ENCODE measurements around the gene LEFTY1. TPM values are rescaled to one million over a fixed set of nuclear protein-coding genes. Genes with fewer than 3 reads are reported as not detected.

Gene LEFTY1
- total and polyA plus RNA-seq, 2 of the 13 experiments (the other 11 are each of a cell fraction or from before 2014, with no cell fraction given), result 0.29 to 0.79 TPM

DNA sequence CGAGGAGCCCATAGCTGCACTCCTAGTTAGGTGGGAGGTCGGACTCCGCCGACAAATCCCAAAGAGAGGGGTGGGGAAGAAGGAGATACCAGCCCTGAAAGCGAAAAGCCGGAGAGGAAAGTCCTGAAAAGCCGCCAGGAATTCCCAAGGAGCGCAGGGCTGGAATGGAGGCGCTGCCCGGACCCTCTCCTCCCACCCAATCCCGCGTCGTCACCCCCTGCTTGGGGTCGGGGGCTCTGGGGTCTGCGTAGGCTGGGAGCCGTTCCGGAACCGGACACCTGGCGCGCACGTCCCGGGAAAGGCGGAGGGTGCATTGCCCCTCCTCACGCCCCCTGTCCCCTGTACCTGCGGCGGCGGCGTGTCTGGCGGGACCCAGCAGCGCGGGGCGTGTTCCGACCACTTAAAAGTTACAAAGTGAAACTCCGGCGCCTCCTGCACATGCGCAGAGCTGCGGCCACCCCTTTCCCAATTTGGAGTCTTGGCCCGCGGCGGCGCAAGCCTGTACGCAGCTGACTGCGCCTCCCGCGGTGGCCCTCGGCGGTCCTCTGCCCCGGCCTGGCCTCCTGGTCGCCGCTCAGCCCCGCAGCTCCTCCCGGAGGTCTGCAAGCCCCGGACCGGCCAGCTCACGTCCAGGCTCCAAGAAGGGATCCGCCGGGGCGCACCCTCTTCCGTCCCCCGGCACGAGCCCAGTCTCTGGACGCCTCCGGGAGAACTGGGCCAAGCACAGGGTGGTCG, 6.8 kb downstream of the LEFTY1 start, which contains the start of gene TMEM63A (continued):
- TF ChIP-seq, protein P1, sequence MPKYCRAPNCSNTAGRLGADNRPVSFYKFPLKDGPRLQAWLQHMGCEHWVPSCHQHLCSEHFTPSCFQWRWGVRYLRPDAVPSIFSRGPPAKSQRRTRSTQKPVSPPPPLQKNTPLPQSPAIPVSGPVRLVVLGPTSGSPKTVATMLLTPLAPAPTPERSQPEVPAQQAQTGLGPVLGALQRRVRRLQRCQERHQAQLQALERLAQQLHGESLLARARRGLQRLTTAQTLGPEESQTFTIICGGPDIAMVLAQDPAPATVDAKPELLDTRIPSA (CRISPR knock-in tag; IDR thresholded peaks at IDR 0.05; ENCODE audit: borderline replicate concordance), result peak; percentile 87; the same call in 1 of the 2 replicates
- TF ChIP-seq ZNF615 (CRISPR knock-in tag; IDR thresholded peaks at IDR 0.05; ENCODE audit: borderline replicate concordance) (no peak), ZKSCAN5 (CRISPR knock-in tag; IDR thresholded peaks at IDR 0.05) (no peak), CENPX (CRISPR knock-in tag; IDR thresholded peaks at IDR 0.05) (no peak), POLR2AphosphoS2 (IDR thresholded peaks at IDR 0.05; ENCODE audit: low read depth, low read length) (no peak), ZNF563 (CRISPR knock-in tag; IDR thresholded peaks at IDR 0.05) (0 out of 2 replicates have a peak, but pooled peaks have one; percentile 11), PHF8 (CRISPR knock-in tag; IDR thresholded peaks at IDR 0.05) (peak; percentile 91), ZSCAN21 (CRISPR knock-in tag; IDR thresholded peaks at IDR 0.05; ENCODE audit: borderline replicate concordance) (peak; percentile 25; the same call in 1 of the 2 replicates), ZNF33B (CRISPR knock-in tag; IDR thresholded peaks at IDR 0.05) (peak; percentile 74; the same call in 1 of the 2 replicates), ZNF607 (CRISPR knock-in tag; IDR thresholded peaks at IDR 0.05; ENCODE audit: borderline replicate concordance) (peak; percentile 65), ZNF343 (CRISPR knock-in tag; IDR thresholded peaks at IDR 0.05) (peak; percentile 86), MTF1 (CRISPR knock-in tag; IDR thresholded peaks at IDR 0.05) (no peak; the same call in 1 of the 2 replicates), ATF1 (CRISPR knock-in tag; IDR thresholded peaks at IDR 0.05) (no peak), HDAC6 (IDR thresholded peaks at IDR 0.05; ENCODE audit: low read depth, low read length) (no peak), TARDBP (CRISPR knock-in tag; IDR thresholded peaks at IDR 0.05) (peak; percentile 55; the same call in 1 of the 2 replicates), ZFP62 (CRISPR knock-in tag; IDR thresholded peaks at IDR 0.05) (no peak), ZSCAN22 (CRISPR knock-in tag; IDR thresholded peaks at IDR 0.05) (0 out of 2 replicates have a peak, but pooled peaks have one; percentile 29), JDP2 (CRISPR knock-in tag; IDR thresholded peaks at IDR 0.05; ENCODE audit: borderline replicate concordance) (no peak), ZNF496 (CRISPR knock-in tag; IDR thresholded peaks at IDR 0.05; ENCODE audit: insufficient replicate concordance) (no peak), MED13 (CRISPR knock-in tag; IDR thresholded peaks at IDR 0.05) (peak; percentile 45; the same call in 1 of the 2 replicates), ZNF274 (CRISPR knock-in tag; IDR thresholded peaks at IDR 0.05) (peak; percentile 14; the same call in 1 of the 2 replicates), MBD4 (IDR thresholded peaks at IDR 0.05; ENCODE audit: borderline replicate concordance, low read length) (no peak), ZKSCAN8 (CRISPR knock-in tag; IDR thresholded peaks at IDR 0.05; ENCODE audit: borderline replicate concordance) (no peak), ZSCAN12 (CRISPR knock-in tag; IDR thresholded peaks at IDR 0.05) (no peak)
- TF ChIP-seq, protein P2, sequence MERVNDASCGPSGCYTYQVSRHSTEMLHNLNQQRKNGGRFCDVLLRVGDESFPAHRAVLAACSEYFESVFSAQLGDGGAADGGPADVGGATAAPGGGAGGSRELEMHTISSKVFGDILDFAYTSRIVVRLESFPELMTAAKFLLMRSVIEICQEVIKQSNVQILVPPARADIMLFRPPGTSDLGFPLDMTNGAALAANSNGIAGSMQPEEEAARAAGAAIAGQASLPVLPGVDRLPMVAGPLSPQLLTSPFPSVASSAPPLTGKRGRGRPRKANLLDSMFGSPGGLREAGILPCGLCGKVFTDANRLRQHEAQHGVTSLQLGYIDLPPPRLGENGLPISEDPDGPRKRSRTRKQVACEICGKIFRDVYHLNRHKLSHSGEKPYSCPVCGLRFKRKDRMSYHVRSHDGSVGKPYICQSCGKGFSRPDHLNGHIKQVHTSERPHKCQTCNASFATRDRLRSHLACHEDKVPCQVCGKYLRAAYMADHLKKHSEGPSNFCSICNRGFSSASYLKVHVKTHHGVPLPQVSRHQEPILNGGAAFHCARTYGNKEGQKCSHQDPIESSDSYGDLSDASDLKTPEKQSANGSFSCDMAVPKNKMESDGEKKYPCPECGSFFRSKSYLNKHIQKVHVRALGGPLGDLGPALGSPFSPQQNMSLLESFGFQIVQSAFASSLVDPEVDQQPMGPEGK (CRISPR knock-in tag; IDR thresholded peaks at IDR 0.05), result peak; percentile 41
- TF ChIP-seq, protein P3, sequence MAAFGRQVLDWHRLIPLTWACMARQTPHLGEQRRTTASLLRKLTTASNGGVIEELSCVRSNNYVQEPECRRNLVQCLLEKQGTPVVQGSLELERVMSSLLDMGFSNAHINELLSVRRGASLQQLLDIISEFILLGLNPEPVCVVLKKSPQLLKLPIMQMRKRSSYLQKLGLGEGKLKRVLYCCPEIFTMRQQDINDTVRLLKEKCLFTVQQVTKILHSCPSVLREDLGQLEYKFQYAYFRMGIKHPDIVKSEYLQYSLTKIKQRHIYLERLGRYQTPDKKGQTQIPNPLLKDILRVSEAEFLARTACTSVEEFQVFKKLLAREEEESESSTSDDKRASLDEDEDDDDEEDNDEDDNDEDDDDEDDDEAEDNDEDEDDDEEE (CRISPR knock-in tag; IDR thresholded peaks at IDR 0.05), result no peak
- TF ChIP-seq, protein P4, sequence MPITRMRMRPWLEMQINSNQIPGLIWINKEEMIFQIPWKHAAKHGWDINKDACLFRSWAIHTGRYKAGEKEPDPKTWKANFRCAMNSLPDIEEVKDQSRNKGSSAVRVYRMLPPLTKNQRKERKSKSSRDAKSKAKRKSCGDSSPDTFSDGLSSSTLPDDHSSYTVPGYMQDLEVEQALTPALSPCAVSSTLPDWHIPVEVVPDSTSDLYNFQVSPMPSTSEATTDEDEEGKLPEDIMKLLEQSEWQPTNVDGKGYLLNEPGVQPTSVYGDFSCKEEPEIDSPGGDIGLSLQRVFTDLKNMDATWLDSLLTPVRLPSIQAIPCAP (CRISPR knock-in tag; IDR thresholded peaks at IDR 0.05; ENCODE audit: low read depth), result peak; percentile 59; the same call in 1 of the 2 replicates
